Stomach (tissue), 4 donors: ENCODE measurements around the gene BFSP1.

Source experiments
- EP300 ChIP-seq: sonication (generic); formaldehyde crosslinking; IDR thresholded peaks from one replicate; pipeline ENCODE4 v1.6.1; 2017; ENCODE audit warnings: antibody characterized with exemption
- POLR2AphosphoS5 ChIP-seq, 3 donors: sonication (generic); formaldehyde crosslinking; IDR thresholded peaks; one replicate each; pipeline ENCODE4 v1.6.1; 2016; ENCODE audit warnings: antibody characterized with exemption in 3 of 3

GRCh38 chr20:17493173-17493572 lies 38.0 kb downstream of the BFSP1 start:
- TF ChIP-seq POLR2AphosphoS5 (IDR thresholded peaks at IDR 0.05) (no peak), EP300 (no peak)
